Measurements from ENCODE around the gene LDB3. TPM values are rescaled to one million over a fixed set of nuclear protein-coding genes. Genes with fewer than 3 reads are reported as not detected.

The LDB3 gene
- total and polyA plus RNA-seq, 12 donors: 162 to 1,738 (median 1,513) TPM

GRCh38 chr10:86779220-86780017 lies 111.1 kb downstream of the LDB3 start:
- peak overlapping the region in 1 of 10 donors; percentile 45 for H3K27ac ChIP-seq

GRCh38 chr10:86782701-86783418 lies 114.5 kb downstream of the LDB3 start:
- Histone ChIP-seq H3K9me3 (peaks cover 0 to 9% (median 0%) of the 10 kb centered on the region in 11 donors), H3K4me3 (no peak overlapping the region), H3K27ac (peak overlapping the region in 4 of 10 donors; percentile 26 to 60 (median 43)), H3K27me3 (peaks cover 0 to 15% (median 0%) of the 10 kb centered on the region in 7 donors), H3K4me1 (peaks cover 0 to 55% (median 39%) of the 10 kb centered on the region in 9 donors), H3K36me3 (no peaks in the 10 kb centered on the region)
- ATAC-seq (peak in 4 of 8 donors; percentile 55 to 78 (median 59)), DNase-seq (no peak)
- intact Hi-C loops (cut with DNase I): no loop called here
- no peak for TF ChIP-seq CTCF (IDR thresholded peaks at IDR 0.05)
- 60 to 76% methylated on average over 1 of the region's 1 CpG for WGBS, 2 donors

More at GRCh38 chr10:86779220-86780017, 111.1 kb downstream of the LDB3 start:
- WGBS, 2 donors: 65 to 71% methylated on average over 5 of the region's 5 CpGs
- Histone ChIP-seq H3K36me3 (no peaks in the 10 kb centered on the region), H3K4me1 (peaks cover 0 to 55% (median 31%) of the 10 kb centered on the region in 9 donors), H3K9me3 (peaks cover 0 to 8% (median 0%) of the 10 kb centered on the region in 11 donors), H3K4me3 (no peak overlapping the region), H3K27me3 (peaks cover 0 to 10% (median 0%) of the 10 kb centered on the region in 7 donors)
- DNase-seq (no peak), ATAC-seq (no peak)
- intact Hi-C loops (cut with DNase I): no loop called here
- no peak for TF ChIP-seq CTCF (IDR thresholded peaks at IDR 0.05)

- H3K27me3 ChIP-seq: peaks cover 0 to 15% (median 0%) of the 10 kb centered on the region in 7 donors
- no peak for ATAC-seq
- WGBS, 2 donors: 90% methylated on average over 4 of the region's 4 CpGs
- no peak for DNase-seq
- peaks cover 0 to 48% (median 39%) of the 10 kb centered on the region in 9 donors for H3K4me1 ChIP-seq
- H3K36me3 ChIP-seq: no peaks in the 10 kb centered on the region
- H3K4me3 ChIP-seq: no peak overlapping the region
- intact Hi-C loops (cut with DNase I): no loop called here
- H3K9me3 ChIP-seq: peaks cover 0 to 9% (median 0%) of the 10 kb centered on the region in 11 donors
- TF ChIP-seq CTCF (IDR thresholded peaks at IDR 0.05): no peak
- peak overlapping the region in 1 of 10 donors; percentile 7 for H3K27ac ChIP-seq
Measured at GRCh38 chr10:86785037-86785436, 116.7 kb downstream of the LDB3 start.

Other genes starting within 250 kb of the LDB3 start
- 10 to 100 TPM; 18.5 to 29.5 (median 25.1) TPM for gene WAPL, start 146.7 kb upstream of the LDB3 start, total RNA-seq
- gene WAPL, start 146.7 kb upstream of the LDB3 start, polyA plus RNA-seq: 10 to 100 TPM; 10.0 to 10.8 TPM
- gene OPN4, start 14.0 kb upstream of the LDB3 start, total RNA-seq: under 1 TPM in 5 of 10 donors, not detected in 5; 0.11 to 0.27 (median 0.26) TPM
- under 1 TPM; 0.10 to 0.29 TPM for gene OPN4, start 14.0 kb upstream of the LDB3 start, polyA plus RNA-seq
- gene BMPR1A, start 88.1 kb downstream of the LDB3 start, total RNA-seq: 10 to 100 TPM; 34.4 to 69.0 (median 47.7) TPM
- 10 to 100 TPM in 1 of 2 donors, 1 to 10 TPM in 1; 6.7 to 10.3 TPM for gene BMPR1A, start 88.1 kb downstream of the LDB3 start, polyA plus RNA-seq

All from heart right ventricle (tissue), 16 donors.